ENCODE data around the gene OTOR.

- TF ChIP-seq CTCF (IDR thresholded peaks at IDR 0.05; ENCODE audit: insufficient read depth, low read length) (no peak), POLR2AphosphoS5 (IDR thresholded peaks at IDR 0.05; ENCODE audit: low read depth) (no peak), REST (IDR thresholded peaks at IDR 0.05; ENCODE audit: insufficient replicate concordance, low read depth) (no peak), GABPA (IDR thresholded peaks at IDR 0.05; ENCODE audit: low read depth) (no peak), SPI1 (IDR thresholded peaks at IDR 0.05; ENCODE audit: borderline replicate concordance, low read depth) (no peak)
These were observed 40.5 kb upstream of the OTOR start for GRCh38 chr20:16707674-16708073.

Measured in HL-60 (cell line).